NCI-H82 treated with DMSO at 0.1 percent for 48 hours (cell line): Measurements from ENCODE around the gene LRP5.

Experiments used
- DNase-seq: peaks from one replicate; lab custom pipeline; 2025; ENCODE audit not compliant: unreplicated experiment; lab: John Stamatoyannopoulos, UW

The LRP5 gene

DNA sequence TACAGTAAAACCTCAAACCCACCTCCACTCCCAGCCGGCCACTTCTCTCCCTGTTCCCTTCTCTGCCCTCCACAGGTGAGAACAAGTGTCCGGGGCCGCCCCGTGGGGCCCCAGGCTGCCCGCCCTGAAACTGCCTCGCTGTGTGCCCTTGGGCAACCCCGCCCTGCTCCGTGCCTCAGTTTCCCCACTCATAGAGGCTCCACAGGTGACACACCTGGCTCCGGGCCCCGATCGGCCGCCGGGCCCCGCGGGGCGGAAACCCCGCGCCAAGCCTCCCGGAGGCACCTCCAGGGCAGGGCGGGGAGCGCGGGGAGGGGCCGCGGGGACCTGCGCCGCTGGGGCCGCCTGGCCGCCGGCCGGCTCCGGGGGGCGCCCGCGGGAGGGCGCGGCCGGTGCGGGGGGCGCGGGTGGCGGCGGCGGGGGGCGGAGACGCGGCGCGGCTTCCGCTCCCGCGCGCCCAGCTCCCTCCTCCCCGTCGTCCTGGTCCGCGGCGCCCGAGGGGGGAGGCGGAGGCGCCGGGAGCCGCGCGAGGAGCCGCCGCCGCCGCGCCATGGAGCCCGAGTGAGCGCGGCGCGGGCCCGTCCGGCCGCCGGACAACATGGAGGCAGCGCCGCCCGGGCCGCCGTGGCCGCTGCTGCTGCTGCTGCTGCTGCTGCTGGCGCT lies at the start of gene LRP5:
TSS of gene LRP5 (plus strand) at position 475 of the 663 bp plus-strand sequence. CDS start at position 599, 124 bp downstream.
- no peak for DNase-seq

DNA sequence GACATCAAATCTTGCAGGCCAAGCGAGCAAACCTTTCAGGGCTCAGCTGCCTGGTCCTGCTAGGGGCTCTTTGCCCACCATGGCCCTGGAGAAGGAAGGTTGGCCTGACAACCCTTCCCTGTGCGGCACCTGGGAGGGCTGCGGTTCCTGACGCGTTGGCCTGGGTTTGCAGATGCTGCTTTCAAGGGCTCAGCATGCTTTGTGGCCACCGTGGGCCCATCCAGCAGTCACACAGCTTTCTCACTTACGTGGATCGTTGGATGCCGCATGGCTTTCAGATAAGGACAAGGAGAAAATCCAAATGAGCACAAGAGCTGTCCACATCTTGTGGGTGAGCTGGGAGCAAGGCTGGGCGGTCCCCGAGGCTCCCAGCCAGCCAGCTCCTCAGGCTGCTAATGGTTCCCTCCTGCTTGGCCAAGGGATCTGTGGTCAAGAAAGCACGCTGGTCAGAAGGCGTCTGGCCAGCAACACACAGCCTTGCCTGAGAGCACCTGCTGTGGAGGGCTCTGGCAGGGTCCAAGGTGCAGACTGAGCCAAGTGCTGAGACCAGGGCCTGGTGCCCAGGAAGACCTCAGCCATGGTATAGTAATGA lies 48.9 kb upstream of the LRP5 start:
- no peak for DNase-seq

DNA sequence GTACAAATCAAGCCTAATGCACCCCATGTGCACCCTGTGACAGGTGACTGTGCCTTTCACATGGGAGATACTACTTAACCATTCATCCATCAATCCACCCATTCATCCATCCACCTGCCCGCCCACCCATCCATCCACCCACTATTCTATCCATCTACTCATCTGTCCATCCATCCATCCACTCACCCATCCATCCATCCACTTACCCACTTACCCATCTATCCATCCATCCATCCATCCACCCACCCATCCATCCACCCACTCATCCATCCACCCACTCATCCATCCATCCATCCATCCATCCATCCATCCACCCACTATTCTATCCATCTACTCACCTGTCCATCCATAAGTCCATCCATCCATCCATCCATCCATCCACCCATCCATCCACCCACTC lies 48.1 kb upstream of the LRP5 start:
- DNase-seq = no peak

DNA sequence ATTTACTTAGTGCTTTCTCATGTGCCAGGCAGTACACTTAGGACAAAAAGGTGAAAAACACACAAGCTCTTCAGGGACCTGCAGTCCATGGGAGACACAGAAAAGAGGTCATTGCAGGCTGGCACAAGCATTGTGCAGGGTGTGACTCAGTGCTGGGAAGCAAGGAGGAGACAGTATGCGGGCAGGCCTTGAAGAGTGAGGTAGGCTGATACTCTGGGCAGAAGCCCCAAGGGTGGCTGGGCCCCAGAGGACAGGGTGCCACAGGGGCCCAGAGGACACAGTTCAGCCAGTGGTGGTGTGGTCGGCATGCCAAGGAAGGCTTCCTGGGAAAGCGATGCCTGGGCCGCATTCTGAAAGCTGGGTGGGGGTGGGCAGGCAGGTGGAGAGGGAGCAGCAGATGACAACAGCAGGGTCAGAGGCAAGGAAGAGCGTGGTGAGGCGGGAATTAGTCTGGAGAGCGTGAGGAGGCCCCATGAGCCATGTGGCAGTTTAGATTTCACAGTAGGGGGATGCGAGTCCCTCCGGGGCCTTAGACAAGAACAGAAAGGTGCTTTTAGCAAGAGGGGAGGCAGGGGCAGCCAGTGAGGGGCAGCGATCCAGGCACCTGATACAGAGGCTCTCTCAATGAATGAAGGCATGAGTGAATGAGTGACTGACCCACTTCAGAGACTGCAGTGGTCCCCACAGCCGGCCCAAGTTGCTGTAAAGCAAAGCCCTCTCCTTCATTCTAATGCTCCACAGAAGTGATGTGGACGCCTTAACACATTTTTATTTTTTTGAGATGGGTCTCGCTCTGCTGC lies 47.5 kb upstream of the LRP5 start:
- DNase-seq = no peak

DNA sequence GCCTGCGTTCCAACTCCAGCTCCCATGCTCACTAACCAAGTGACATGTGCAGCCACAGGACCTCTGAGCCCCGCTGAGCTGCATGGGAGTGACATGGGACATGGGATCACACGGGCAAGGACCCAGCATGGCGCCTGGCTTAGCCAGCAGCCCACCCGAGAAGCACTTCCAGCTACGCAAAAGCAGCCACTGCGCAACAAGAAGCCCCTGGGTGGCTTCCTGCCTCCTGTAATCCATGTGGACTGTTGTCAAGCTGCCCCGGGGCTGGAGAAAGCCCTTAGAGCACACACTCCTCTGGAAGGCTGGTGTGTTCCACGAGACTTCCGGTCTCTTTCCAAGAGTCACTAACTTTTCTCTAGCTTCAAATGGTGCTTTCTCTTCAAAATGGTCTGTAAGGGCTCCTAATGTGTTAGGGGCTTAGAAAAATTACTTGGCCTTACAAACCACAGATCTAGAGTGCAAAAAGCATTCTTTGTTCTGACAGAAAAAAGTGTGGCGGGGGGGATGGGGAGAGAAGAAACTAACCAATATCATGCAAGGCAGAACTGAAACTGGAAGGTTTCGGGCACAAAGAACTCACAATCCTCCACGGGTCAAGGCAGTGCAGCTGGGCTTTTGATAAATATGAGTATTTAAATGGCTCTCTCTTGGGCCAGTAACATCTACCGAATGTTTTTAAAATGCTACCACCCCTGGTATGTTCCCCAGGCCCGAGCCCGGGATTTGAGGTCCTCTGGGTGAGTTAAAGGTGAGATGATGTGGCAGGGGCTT lies 46.1 kb upstream of the LRP5 start:
- no peak for DNase-seq

DNA sequence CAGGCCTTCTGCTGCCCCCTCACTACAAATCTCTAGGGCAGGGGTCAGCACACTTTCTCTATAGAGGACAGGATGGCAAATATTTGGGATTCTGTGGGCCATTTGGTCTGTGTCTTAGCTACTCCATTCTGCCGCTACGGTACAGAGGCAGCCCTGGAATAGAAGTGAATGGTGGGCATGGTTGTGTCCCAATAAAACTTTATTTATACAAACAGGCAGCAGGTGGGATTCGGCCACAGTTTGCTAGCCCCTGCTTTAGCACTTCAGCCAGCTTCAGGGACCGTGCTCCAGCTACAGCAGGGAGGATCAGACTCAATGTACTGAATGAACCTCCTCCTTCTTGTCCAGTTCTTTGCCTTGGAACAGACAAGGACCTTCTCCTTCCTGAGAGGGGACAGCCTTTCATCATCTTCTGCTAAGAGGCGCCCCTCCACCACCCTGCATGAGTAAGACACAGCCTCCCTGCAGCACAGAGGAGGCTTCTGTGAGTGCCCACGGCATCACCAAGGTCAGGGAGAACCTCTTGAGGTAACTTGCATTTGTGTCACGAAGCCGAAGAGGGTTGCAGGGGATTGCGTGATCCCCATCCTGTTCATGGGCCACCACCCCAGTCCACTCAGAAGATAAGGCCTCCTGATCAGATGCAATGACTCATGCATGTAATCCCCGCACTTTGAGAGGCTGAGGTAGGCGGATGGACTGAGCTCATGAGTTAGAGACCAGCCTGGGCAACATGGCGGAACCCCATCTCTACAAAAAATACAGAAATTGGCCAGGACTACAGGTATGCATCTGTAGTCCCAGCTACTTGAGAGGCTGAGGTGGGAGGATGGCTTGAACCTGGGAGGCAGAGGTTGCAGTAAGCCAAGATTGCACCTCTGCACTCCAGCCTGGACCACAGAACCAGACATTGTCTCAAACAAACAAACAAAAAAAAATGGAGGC lies 45.2 kb upstream of the LRP5 start:
- DNase-seq = no peak

DNA sequence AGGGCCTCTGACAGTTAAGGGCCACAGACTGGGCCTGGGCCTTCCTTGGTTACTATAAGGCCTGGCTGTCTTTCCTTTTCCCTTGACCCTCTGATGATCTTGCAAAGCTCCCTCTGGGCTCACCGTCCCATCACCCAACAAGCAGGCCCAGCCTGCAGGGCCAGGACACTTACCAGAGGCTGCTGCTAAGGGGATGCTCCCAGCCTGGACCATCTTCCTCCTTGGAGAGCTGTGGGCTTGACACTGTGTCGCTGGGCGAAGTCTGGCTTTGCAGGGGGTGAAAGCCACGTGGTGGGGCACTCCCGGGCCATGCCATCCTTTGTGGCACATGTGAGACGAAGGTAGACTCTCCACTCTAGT lies 44.5 kb upstream of the LRP5 start:
- no peak for DNase-seq

DNA sequence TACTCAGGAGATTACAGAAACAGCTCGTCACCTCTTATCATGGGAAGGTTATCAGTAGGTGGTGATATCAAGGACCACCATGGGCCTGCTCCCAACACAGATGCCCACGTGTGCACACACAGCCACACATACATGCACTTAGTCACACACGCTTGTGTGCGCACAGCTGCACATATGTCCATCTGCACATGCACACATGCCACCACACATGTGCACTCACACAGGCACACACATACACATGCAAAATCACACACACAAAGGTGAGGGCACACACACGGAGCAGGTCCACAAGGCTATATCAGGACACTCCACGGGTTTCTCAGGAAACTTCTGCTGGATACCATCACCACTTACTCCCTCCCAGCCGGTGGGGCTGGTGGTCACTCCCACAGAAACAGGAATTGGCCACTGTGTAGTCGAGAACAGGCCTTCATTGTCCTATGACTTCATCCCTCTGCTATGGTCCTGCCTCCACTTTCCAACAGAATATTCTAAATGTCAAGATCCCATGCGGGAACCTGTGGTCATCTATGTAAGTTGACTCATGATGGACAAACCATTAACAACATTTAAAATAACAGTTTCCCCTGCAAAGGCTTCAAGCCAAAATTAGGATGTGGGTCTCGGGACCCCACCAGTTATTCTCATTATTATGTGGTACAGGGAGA lies 42.8 kb upstream of the LRP5 start:
- no peak for DNase-seq

DNA sequence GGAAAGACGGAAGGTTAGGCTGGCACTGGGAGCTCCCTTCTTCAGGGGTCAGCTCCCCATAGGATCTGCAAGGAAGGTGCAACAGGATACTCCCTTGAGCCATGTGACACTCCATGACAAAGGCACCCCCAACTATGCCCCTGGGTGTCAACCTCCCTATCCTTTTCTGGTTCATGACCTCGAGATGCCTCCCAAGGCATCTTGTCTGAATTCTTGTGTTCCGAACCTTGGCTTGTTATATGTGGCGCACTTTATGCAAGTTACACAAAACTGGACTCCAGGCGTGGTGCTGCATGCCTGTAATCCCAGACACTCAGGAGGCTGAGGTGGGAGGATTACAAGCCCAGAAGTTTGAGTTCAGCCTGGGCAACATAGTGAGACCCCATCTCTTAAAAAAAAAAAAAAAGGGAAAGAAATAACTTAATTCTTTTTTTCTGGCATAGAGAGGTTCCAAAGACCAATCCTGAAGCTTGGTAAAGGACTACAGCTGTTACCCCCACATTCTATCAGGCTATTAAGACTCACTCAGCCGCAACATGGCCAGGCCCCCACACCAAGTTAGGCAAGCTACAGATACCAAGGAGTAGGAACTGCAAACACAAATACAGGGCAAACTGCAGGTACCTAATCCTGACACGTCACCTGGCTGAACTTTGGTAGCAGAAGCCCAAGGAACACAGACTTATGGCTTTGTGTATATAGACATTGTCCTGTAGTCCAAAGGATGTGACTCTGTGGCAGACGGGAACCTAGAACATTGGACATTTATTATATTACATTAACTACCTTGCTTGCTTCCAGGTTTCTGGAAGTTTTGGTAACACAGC lies 42.0 kb upstream of the LRP5 start:
- no peak for DNase-seq

DNA sequence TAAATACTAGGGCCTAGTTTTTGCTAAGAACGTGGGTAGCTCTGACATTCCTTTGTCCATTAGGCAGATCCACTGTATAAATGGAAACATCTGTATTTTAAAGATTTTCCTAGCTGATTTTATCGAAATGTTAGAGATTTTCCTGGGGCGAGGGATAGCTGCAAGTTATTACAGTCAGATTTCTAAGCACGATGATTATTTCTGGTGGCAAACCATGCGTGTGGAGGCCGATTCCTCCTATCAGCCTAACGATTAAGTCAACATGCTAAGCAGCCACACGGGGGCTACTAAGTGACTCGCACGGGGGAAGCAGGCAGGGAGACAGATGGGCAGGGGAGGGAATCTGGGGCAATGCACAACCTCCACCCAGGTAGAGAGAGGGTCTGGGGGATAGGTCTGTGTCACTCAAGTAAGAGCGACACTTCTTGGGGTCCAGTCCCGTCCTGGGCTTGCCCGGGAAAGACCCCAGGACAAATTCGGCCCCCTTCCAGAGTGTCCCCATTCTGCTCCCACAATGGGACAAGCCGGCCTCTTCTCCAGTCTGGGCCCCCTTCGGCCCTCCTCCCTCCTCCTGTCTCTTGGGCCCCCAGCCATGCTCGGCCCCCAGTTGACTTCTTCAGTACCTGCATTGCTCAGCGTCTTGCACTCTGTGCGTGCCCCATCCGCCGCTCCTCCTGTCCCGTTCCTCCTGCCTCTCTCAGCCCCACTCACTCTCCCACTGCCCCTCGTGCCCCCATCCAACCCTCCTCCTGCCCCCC lies 41.2 kb upstream of the LRP5 start:
- DNase-seq = peak; percentile 19

DNA sequence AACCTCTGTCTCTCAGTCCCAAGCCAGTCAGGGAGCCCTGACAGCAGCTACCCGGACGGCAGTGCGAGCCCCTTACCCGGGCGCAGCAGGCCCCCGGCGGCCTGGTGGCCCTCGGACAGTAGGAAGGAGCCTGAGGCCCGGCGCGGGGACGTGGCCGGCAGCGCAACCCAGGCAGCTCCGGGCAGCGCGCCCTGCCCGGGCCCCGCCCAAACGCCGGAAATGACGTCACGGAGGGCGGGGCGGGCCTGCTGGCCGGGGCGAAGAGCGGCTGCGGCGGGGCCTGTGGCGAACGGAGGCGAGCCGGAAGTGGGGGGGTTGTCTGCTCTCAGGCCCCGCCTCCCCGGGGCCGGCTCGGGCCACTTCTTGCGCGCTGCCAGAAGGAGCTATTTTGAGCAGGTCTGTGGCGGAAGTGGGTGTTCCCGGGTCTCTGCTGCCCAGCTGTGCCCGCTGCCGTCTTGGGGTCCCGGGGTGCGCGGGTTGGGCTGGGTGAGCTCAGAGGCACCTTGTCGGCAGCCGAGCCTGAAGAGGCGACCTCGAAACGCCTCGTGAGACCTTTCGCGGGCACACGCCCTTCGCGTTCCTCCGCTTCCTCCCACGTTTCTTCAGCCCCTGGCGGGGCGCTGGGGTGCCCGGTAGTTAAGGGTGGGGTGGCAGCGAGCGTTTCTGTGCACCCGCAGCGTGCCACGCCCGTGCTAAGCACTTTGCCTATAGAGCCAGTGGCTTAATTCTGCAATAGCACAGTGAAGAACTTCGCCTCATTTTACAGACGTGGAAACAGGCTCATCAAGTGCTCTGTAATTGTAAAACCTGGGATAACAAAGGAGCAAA lies 40.4 kb upstream of the LRP5 start, which contains the start of gene C11orf24:
TSS of gene C11orf24 (minus strand) at position 193 of the 828 bp plus-strand sequence. CDS start 8,206 bp downstream, outside the sequence.
- DNase-seq = peak; percentile 79

DNA sequence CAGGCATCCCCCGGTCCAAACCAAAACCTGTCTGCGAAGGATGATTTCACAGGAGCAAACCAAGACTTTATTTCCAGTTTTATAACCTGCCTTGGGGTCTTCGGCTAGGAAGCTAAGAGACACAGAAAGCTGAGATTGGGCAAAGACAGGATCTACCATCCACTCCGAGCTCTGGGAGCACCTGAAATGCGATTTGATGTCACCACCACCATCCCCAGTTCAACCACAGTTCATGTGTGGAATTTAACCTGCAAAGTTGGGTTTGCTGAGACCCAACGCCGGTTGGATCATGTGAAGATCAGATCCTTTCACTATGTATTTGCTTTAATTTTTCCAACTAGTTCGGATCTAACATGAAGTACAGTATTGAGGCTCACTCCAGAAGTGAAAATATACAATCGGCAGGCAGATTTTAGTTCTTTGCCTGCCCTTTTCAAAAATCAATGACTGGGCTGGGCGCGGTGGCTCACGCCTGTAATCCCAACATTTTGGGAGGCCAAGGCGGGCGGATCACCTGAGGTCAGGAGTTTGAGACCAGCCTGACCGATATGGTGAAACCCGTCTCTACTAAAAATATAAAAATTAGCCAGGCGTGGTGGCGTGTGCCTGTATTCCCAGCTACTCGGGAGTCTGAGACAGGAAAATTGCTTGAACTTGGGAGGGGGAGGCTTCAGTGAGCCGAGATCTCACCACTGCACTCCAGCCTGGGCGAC lies 39.2 kb upstream of the LRP5 start:
- no peak for DNase-seq

DNA sequence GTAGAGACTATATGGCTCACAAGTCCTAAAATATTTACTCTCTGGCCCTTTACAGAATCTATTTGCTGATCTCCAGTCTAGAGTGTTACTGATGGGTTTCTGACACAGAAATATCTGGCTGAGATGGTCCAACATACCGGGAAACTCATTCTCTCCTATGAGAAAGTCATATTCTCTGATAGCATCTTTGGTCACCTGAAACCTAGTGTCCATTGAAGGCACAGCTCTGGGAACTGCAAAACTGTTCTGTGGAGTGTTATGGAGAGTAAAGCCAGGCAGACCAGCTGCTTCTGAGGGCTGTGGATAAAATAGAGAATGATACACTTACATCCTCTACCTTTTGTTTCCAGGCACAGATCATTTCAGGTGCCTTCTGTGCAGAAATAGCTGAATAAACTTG lies 38.1 kb upstream of the LRP5 start:
- no peak for DNase-seq

DNA sequence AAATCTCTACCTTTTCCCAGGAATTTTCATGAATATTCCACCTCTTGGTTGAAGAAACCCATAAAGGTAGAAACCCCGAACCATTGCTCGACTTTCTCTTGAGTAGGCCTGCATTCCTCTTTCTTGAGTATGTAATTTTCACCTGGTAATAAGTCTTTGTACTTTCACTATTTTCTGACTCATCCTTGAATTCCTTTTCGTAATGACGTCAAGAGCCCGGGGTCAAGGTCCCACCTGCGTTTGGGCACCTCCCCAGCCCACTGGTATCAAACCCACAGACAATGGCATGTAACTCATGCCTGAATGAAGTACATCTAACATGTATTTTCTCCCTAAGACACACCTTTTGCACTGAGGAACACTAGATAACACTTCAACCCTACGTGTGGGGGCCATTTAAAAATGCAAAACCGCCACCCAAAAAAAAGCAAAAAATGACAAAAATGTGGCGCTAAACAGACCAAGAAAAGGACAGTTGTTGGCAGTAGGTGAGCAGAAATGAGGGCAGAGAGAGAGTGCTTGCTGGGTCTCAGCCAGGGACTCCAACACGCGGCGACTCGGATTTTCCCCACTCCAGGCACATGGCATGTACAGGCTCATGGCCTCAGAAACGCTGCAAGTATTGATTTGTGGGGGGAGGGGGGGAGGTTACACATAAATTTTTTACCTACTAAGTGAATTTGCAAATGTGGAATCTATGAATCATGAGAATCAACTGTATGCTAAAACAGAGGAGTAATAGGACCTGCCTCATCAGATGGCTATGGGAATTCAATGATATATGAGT lies 36.5 kb upstream of the LRP5 start:
- no peak for DNase-seq

DNA sequence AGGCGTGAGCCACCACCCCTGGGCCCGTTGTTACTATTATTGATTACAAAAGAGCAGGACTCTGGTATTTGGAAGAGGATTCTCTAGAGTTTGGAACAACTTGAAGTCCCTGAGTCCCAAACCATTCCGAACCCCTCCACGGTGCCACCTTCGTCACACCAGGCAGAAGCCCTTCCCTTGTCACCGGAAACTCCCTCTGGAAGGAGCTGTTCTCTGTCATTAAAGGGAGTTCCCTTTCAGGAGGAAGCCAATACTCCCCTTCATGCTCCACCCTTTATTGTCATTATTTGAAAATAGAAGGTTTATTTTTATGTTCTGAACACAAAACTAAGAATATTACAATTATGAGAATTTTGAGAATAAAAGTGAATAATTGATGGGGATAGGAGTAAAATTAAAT lies 35.5 kb upstream of the LRP5 start:
- DNase-seq = no peak

DNA sequence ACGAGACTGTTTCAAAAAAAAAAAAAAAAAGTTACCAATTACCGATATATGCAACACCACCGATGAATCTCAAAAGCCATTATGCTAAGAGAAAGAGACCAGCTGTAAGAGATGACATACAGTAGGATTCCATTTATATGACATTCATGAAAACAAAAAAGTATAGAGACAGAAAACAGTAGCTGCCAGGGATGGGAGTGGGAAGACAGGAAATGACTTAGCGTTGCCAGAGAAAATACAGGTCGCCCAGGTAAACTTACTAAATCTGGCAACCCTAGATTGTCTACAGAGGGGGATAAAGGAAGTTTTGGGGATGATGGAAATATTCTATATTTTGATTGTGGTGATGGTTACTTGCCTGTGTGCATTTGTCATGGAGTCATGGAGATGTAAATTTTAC lies 32.7 kb upstream of the LRP5 start:
- no peak for DNase-seq
